Measurements from ENCODE around the gene KLHL21. TPM values are rescaled to one million over a fixed set of nuclear protein-coding genes. Genes with fewer than 3 reads are reported as not detected.

The KLHL21 gene
- total and polyA plus RNA-seq, 9 of the 15 experiments (the other 6 are each of a cell fraction or from before 2014, with no cell fraction given), result 2.1 to 42.1 (median 17.5) TPM

GRCh38 chr1:6588128-6588892, 14.4 kb downstream of the KLHL21 start:
- in situ Hi-C loops (cut with MboI), result no loop called here
- Histone ChIP-seq H4K20me1 (replicated peaks; ENCODE audit: control insufficient read depth, insufficient read depth, low read length) (peaks cover 36% of the 10 kb centered on the region), H3K27me3 (ENCODE audit: control insufficient read depth in 2 of 2, insufficient read depth in 2 of 2, low read length in 2 of 2) (no peaks in the 10 kb centered on the region), H3K9me1 (ENCODE audit: control insufficient read depth, insufficient read depth, low read length) (peaks cover 23% of the 10 kb centered on the region), H3K79me2 (ENCODE audit: control insufficient read depth, insufficient read depth, low read length) (peaks cover 13% of the 10 kb centered on the region; the same call in 2 of the 3 replicates), H3K27ac (ENCODE audit: extremely low read depth, low read depth, low read length) (no peak overlapping the region), H3K9me3 (replicated peaks; ENCODE audit: control insufficient read depth, insufficient read depth, low read depth, low read length) (no peaks in the 10 kb centered on the region), H3K4me3 (no peak overlapping the region), H3K4me2 (ENCODE audit: insufficient read depth, low read length) (no peak overlapping the region), H3K9ac (ENCODE audit: insufficient read depth in 1 of 2, low read depth in 2 of 2, low read length in 2 of 2) (peak overlapping the region in 1 of 2 experiments; percentile 70; a peak in 1 of 4 replicates), H3K4me1 (replicated peaks in 1 of 2; ENCODE audit: control insufficient read depth in 2 of 2, insufficient read depth in 2 of 2, low read length in 2 of 2) (peaks cover 16 to 62% of the 10 kb centered on the region in 2 experiments; a peak in 4 of 5 replicates), H2AFZ (ENCODE audit: low read depth, low read length) (no peak overlapping the region), H3K36me3 (ENCODE audit: control insufficient read depth, insufficient read depth, low read length) (peaks cover 84% of the 10 kb centered on the region; the same call in 2 of the 3 replicates)
- 81% methylated on average over 25 of the region's 25 CpGs for WGBS (ENCODE audit: insufficient coverage, low coverage, missing lambda C conversion rate)
- POLR2A ChIA-PET, result interaction anchor here (0.6 to 13.4 kb wide), 9 partner anchors 8 to 126 kb away, joined by 3 to 221 read pairs (median 4); partner anchors contain the start of genes KLHL21 and ZBTB48
- TF ChIP-seq RBFOX2 (IDR thresholded peaks at IDR 0.05; ENCODE audit: low read depth, low read length) (peak; percentile 63), SUPT5H (IDR thresholded peaks at IDR 0.05) (0 out of 2 replicates have a peak, but pooled peaks have one; percentile 6), ZKSCAN1 (IDR thresholded peaks at IDR 0.05; ENCODE audit: low read depth, low read length) (peak; percentile 37), ZBTB33 (CRISPR knock-in tag; IDR thresholded peaks at IDR 0.05) (0 out of 2 replicates have a peak, but pooled peaks have one; percentile 27), HNRNPK (IDR thresholded peaks at IDR 0.05; ENCODE audit: low read depth, low read length, poor library complexity, severe bottlenecking) (no peak), HCFC1 (IDR thresholded peaks at IDR 0.05; ENCODE audit: low read depth, low read length) (no peak), POLR2G (IDR thresholded peaks at IDR 0.05; ENCODE audit: low read depth, low read length) (peak; percentile 75)
- no TSS peak for BruUV-seq (replicated peaks)
- DNase-seq (ENCODE audit: extremely low read depth in 1 of 4, low spot score in 3 of 4), result no peak
- intact Hi-C loops (cut with micrococcal nuclease), result no loop called here
- no peak for ATAC-seq
- FAIRE-seq, result no peak
- CTCF ChIA-PET (ENCODE audit: low intra/inter-chr PET ratio), result no interaction called here
